ENCODE measurements around the gene HDAC4. TPM values are rescaled to one million over a fixed set of nuclear protein-coding genes. Genes with fewer than 3 reads are reported as not detected.

HDAC4 gene
- total and polyA plus RNA-seq, 2 of the 8 experiments (the other 6 are each of a cell fraction or from before 2014, with no cell fraction given) = 15.4 to 31.5 TPM

GRCh38 chr2:239331560-239331959 is 69.3 kb downstream of the HDAC4 start (continued):
- TF ChIP-seq TAF7 (optimal IDR thresholded peaks at IDR 0.05; ENCODE audit: borderline replicate concordance, low read depth, low read length) (no peak), KDM5A (IDR thresholded peaks at IDR 0.05; ENCODE audit: low read length) (no peak), RBBP5 (IDR thresholded peaks at IDR 0.05; ENCODE audit: borderline replicate concordance, low read depth, low read length) (no peak), RFX5 (IDR thresholded peaks at IDR 0.05; ENCODE audit: borderline replicate concordance, low read depth, low read length) (no peak), SP4 (IDR thresholded peaks at IDR 0.05; ENCODE audit: low read length) (no peak), POU5F1 (IDR thresholded peaks at IDR 0.05; ENCODE audit: low read depth, low read length) (no peak), TEAD4 (IDR thresholded peaks at IDR 0.05; ENCODE audit: low read depth, low read length) (no peak), MAFK (IDR thresholded peaks at IDR 0.05; ENCODE audit: low read depth, low read length) (no peak)
- TF ChIP-seq, protein P1, sequence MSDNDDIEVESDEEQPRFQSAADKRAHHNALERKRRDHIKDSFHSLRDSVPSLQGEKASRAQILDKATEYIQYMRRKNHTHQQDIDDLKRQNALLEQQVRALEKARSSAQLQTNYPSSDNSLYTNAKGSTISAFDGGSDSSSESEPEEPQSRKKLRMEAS (IDR thresholded peaks at IDR 0.05) = no peak

Data from H1 (cell line).